Activated T-cell treated with anti-CD3 and anti-CD28 coated beads, Interleukin-2, amount 50 U/mL, for 1 hour (primary cell): Measurements from ENCODE around the gene SMAD7.

Experiments
- DNase-seq: peaks from one replicate; pipeline ENCODE4 v3.0.0-alpha.2; 2020

Gene SMAD7

GRCh38 chr18:48929212-48929612 lies 21.6 kb downstream of the SMAD7 start:
- no peak for DNase-seq

GRCh38 chr18:48928787-48929186 lies 22.0 kb downstream of the SMAD7 start:
- DNase-seq, result peak; percentile 81

- DNase-seq, result peak; percentile 18
Measured at GRCh38 chr18:48927286-48928080, 23.3 kb downstream of the SMAD7 start.

- peak; percentile 18 for DNase-seq
Measured at GRCh38 chr18:48926420-48926857, 24.3 kb downstream of the SMAD7 start.

- no peak for DNase-seq
Measured at GRCh38 chr18:48925491-48925780, 25.3 kb downstream of the SMAD7 start.

GRCh38 chr18:48924630-48925490 lies 25.9 kb downstream of the SMAD7 start:
- DNase-seq, result no peak

GRCh38 chr18:48923746-48924629 lies 26.8 kb downstream of the SMAD7 start:
- DNase-seq, result no peak

- no peak for DNase-seq
Measured at GRCh38 chr18:48922801-48923730, 27.7 kb downstream of the SMAD7 start.

GRCh38 chr18:48922226-48922800 lies 28.5 kb downstream of the SMAD7 start:
- DNase-seq, result no peak

GRCh38 chr18:48921305-48922225 lies 29.2 kb downstream of the SMAD7 start:
- no peak for DNase-seq

- DNase-seq, result no peak
Measured at GRCh38 chr18:48920408-48921038, 30.2 kb downstream of the SMAD7 start.

GRCh38 chr18:48919547-48919946 lies 31.2 kb downstream of the SMAD7 start:
- no peak for DNase-seq

GRCh38 chr18:48918660-48919456 lies 31.9 kb downstream of the SMAD7 start:
- no peak for DNase-seq

- DNase-seq, result no peak
Measured at GRCh38 chr18:48917579-48918517, 32.9 kb downstream of the SMAD7 start.

GRCh38 chr18:48915626-48916425 lies 34.9 kb downstream of the SMAD7 start:
- no peak for DNase-seq

- no peak for DNase-seq
Measured at GRCh38 chr18:48914581-48915251, 36.0 kb downstream of the SMAD7 start.
